Measurements from ENCODE around the gene CUX1.

GRCh38 chr7:102182016-102182415, 364.6 kb downstream of the CUX1 start:
- TF ChIP-seq POLR2A (IDR thresholded peaks at IDR 0.05): no peak
- no peak for TF ChIP-seq CTCF (IDR thresholded peaks at IDR 0.05)
